ENCODE measurements around the gene ZNF576.

Gene ZNF576

GRCh38 chr19:43575156-43575950 lies 21.0 kb upstream of the ZNF576 start, which contains the start of the genes PINLYP and XRCC1:
Gene PINLYP, plus strand, starts transcription at chr19:43575801. Its CDS starts 1,391 bp downstream, at chr19:43577192.
Gene XRCC1, minus strand, starts transcription at chr19:43575527. Its CDS starts 69 bp downstream, at chr19:43575458.
- DNase-seq (ENCODE audit: low read depth) = peak; percentile 96
- peak within 1 kb of the TSS; percentile 92 for H3K4me3 ChIP-seq (ENCODE audit: low read length)
- no peak for TF ChIP-seq CTCF (conservative IDR thresholded peaks at IDR 0.05; ENCODE audit: low read depth, low read length)

- DNase-seq (ENCODE audit: low read depth) = no peak
- H3K4me3 ChIP-seq (ENCODE audit: low read length) = peak overlapping the region; percentile 51
- no peak for TF ChIP-seq CTCF (conservative IDR thresholded peaks at IDR 0.05; ENCODE audit: low read depth, low read length)
Measured at GRCh38 chr19:43575955-43576878, 20.2 kb upstream of the ZNF576 start.

GRCh38 chr19:43578787-43579186 lies 17.6 kb upstream of the ZNF576 start:
- no peak overlapping the region for H3K4me3 ChIP-seq (ENCODE audit: low read length)
- no peak for DNase-seq (ENCODE audit: low read depth)
- no peak for TF ChIP-seq CTCF (conservative IDR thresholded peaks at IDR 0.05; ENCODE audit: low read depth, low read length)

- no peak for DNase-seq (ENCODE audit: low read depth)
- no peak overlapping the region for H3K4me3 ChIP-seq (ENCODE audit: low read length)
- TF ChIP-seq CTCF (conservative IDR thresholded peaks at IDR 0.05; ENCODE audit: low read depth, low read length) = no peak
Measured at GRCh38 chr19:43581467-43581866, 14.9 kb upstream of the ZNF576 start.

- H3K4me3 ChIP-seq (ENCODE audit: low read length) = no peak overlapping the region
- DNase-seq (ENCODE audit: low read depth) = no peak
- TF ChIP-seq CTCF (conservative IDR thresholded peaks at IDR 0.05; ENCODE audit: low read depth, low read length) = no peak
Measured at GRCh38 chr19:43582495-43582894, 13.9 kb upstream of the ZNF576 start.

- no peak for TF ChIP-seq CTCF (conservative IDR thresholded peaks at IDR 0.05; ENCODE audit: low read depth, low read length)
- H3K4me3 ChIP-seq (ENCODE audit: low read length) = no peak overlapping the region
- DNase-seq (ENCODE audit: low read depth) = no peak
Measured at GRCh38 chr19:43584484-43584883, 11.9 kb upstream of the ZNF576 start.

Data from retinal pigment epithelial cell (primary cell).